SK-N-SH (cell line): ENCODE results near the gene KCNF1.

Source experiments
- CHD2 ChIP-seq: fragments of 150-350 bp; IDR thresholded peaks from 2 replicates; pipeline ENCODE4 v1.6.1; 2018; ENCODE audit warnings: low read length; ENCODE audit not compliant: partially characterized antibody
- CTCF ChIP-seq: fragments of 200-600 bp; sonication (generic); IDR thresholded peaks from 2 replicates; pipeline ENCODE4 v1.6.1; 2017; ENCODE audit warnings: antibody characterized with exemption, mild to moderate bottlenecking, moderate library complexity
- EP300 ChIP-seq, 2 experiments: IDR thresholded peaks; 2 replicates each; pipeline versions ENCODE4 v1.4.0 to v1.6.1; 2012; ENCODE audit warnings: borderline replicate concordance in 1 of 2, low read depth in 1 of 2, low read length in 1 of 2
- EZH2phosphoT487 ChIP-seq: fragments of 200-600 bp; sonication (generic); IDR thresholded peaks from 2 replicates; pipeline ENCODE4 v1.6.1; 2017; ENCODE audit warnings: low read depth, mixed run types, mild to moderate bottlenecking, antibody characterized with exemption, moderate library complexity, borderline replicate concordance
- FOSL2 ChIP-seq: IDR thresholded peaks from 2 replicates; pipeline ENCODE4 v1.4.0; 2012; ENCODE audit warnings: low read depth, mild to moderate bottlenecking, moderate library complexity, borderline replicate concordance
- GABPA ChIP-seq: IDR thresholded peaks from 2 replicates; pipeline ENCODE4 v1.4.0; 2012; ENCODE audit warnings: low read depth, mild to moderate bottlenecking
- GATA2 ChIP-seq: sonication (generic); formaldehyde crosslinking; IDR thresholded peaks from 2 replicates; pipeline ENCODE4 v1.5.0; 2020; ENCODE audit warnings: mild to moderate bottlenecking, missing genetic modification reagents
- JUND ChIP-seq: IDR thresholded peaks from 2 replicates; pipeline ENCODE4 v1.4.0; 2012
- TAF1 ChIP-seq: IDR thresholded peaks from 2 replicates; pipeline ENCODE4 v1.6.1; 2012; ENCODE audit warnings: low read depth, mild to moderate bottlenecking, low read length, moderate library complexity, borderline replicate concordance
- USF2 ChIP-seq: fragments of 150-350 bp; IDR thresholded peaks from 2 replicates; pipeline ENCODE4 v1.6.1; 2017; ENCODE audit warnings: antibody characterized with exemption, low read length, low read depth, borderline replicate concordance
- YY1 ChIP-seq: IDR thresholded peaks from 2 replicates; pipeline ENCODE4 v1.4.0; 2012; ENCODE audit warnings: low read depth, mild to moderate bottlenecking

GRCh38 chr2:10864251-10864650 lies 47.5 kb upstream of the KCNF1 start:
- TF ChIP-seq CTCF (no peak), FOSL2 (no peak), CHD2 (no peak), EP300 (IDR thresholded peaks at IDR 0.05; ENCODE audit: borderline replicate concordance in 1 of 2, low read depth in 1 of 2, low read length in 1 of 2) (no peak), TAF1 (no peak), EZH2phosphoT487 (no peak), GABPA (no peak), USF2 (no peak), JUND (no peak), GATA2 (CRISPR knock-in tag) (no peak), YY1 (no peak)
